IgD-negative memory B cell (primary cell): ENCODE measurements around the gene MRPL46. TPM values are rescaled to one million over a fixed set of nuclear protein-coding genes. Genes with fewer than 3 reads are reported as not detected.
"Not testable (repeated sequence)": the region's sequence is repeated elsewhere in the genome, so short reads cannot be mapped to it uniquely, and the experiment has no call there.

Experiments used
- H3K27ac Mint-ChIP-seq, 3 donors: one replicate each; pipeline ENCODE4 v1.8.0; 2020 to 2022; ENCODE audit warnings: mild to moderate bottlenecking in 3 of 3, mixed read lengths in 3 of 3, moderate library complexity in 1 of 3
- H3K27me3 Mint-ChIP-seq: one replicate; pipeline ENCODE4 v1.8.0; 2021; ENCODE audit warnings: mixed read lengths
- H3K36me3 Mint-ChIP-seq: one replicate; pipeline ENCODE4 v1.8.0; 2020; ENCODE audit warnings: mild to moderate bottlenecking, mixed read lengths
- H3K4me1 Mint-ChIP-seq, 3 donors: one replicate each; pipeline ENCODE4 v1.8.0; 2020 to 2022; ENCODE audit warnings: mixed read lengths in 3 of 3, mild to moderate bottlenecking in 1 of 3
- H3K4me3 Mint-ChIP-seq, 4 donors: one replicate each; pipeline ENCODE4 v1.8.0; 2020 to 2022; ENCODE audit warnings: mild to moderate bottlenecking in 4 of 4, mixed read lengths in 4 of 4, moderate library complexity in 3 of 4
- H3K9me3 Mint-ChIP-seq, 3 donors: one replicate each; pipeline ENCODE4 v1.8.0; 2020 to 2021; ENCODE audit warnings: mixed read lengths in 3 of 3, mild to moderate bottlenecking in 1 of 3
- polyA plus RNA-seq: library from polyadenylated mRNA; unstranded; fragments of 300-500 nt; fragmentation: Illumina TruSeq; gene quantifications from one replicate; pipeline ENCODE4 v1.2.3, GENCODE V29; 2021

MRPL46 gene
- polyA plus RNA-seq, 1 donor from 2014 or later = 56.2 TPM

- peaks cover 4% of the 10 kb centered on the region for H3K36me3 Mint-ChIP-seq
- peaks cover 3 to 26% (median 5%) of the 10 kb centered on the region in 3 donors for H3K9me3 Mint-ChIP-seq
- H3K27ac Mint-ChIP-seq = no peak overlapping the region
- peaks cover 17% of the 10 kb centered on the region for H3K27me3 Mint-ChIP-seq
- H3K4me1 Mint-ChIP-seq = no peaks in the 10 kb centered on the region
- no peak overlapping the region for H3K4me3 Mint-ChIP-seq
Observed at GRCh38 chr15:88441076-88441730, 26.0 kb downstream of the MRPL46 start.

GRCh38 chr15:88440021-88440420 is 27.2 kb downstream of the MRPL46 start:
- Mint-ChIP-seq H3K27ac (no peak overlapping the region), H3K9me3 (peaks cover 0 to 22% (median 5%) of the 10 kb centered on the region in 3 donors), H3K4me1 (no peaks in the 10 kb centered on the region), H3K27me3 (peaks cover 19% of the 10 kb centered on the region), H3K36me3 (peaks cover 4% of the 10 kb centered on the region), H3K4me3 (no peak overlapping the region)

GRCh38 chr15:88438181-88438580 is 29.0 kb downstream of the MRPL46 start:
- Mint-ChIP-seq H3K27ac (no peak overlapping the region), H3K9me3 (peaks cover 0 to 5% (median under 1%) of the 10 kb centered on the region in 3 donors), H3K36me3 (peaks cover 4% of the 10 kb centered on the region), H3K27me3 (peaks cover 17% of the 10 kb centered on the region), H3K4me1 (no peaks in the 10 kb centered on the region), H3K4me3 (no peak overlapping the region)

GRCh38 chr15:88434106-88434505 is 33.1 kb downstream of the MRPL46 start:
- H3K27ac Mint-ChIP-seq, H3K4me1 Mint-ChIP-seq, H3K36me3 Mint-ChIP-seq, H3K9me3 Mint-ChIP-seq, H3K4me3 Mint-ChIP-seq: not testable (repeated sequence)
- peaks cover 11% of the 10 kb centered on the region for H3K27me3 Mint-ChIP-seq

- no peaks in the 10 kb centered on the region for H3K4me1 Mint-ChIP-seq
- H3K27ac Mint-ChIP-seq = no peak overlapping the region
- peaks cover 11% of the 10 kb centered on the region for H3K27me3 Mint-ChIP-seq
- no peaks in the 10 kb centered on the region for H3K36me3 Mint-ChIP-seq
- H3K4me3 Mint-ChIP-seq = no peak overlapping the region
- H3K9me3 Mint-ChIP-seq = no peaks in the 10 kb centered on the region
Observed at GRCh38 chr15:88433046-88433685, 34.0 kb downstream of the MRPL46 start.

GRCh38 chr15:88431441-88431840 is 35.7 kb downstream of the MRPL46 start:
- H3K27me3 Mint-ChIP-seq = peaks cover 6% of the 10 kb centered on the region
- no peaks in the 10 kb centered on the region for H3K36me3 Mint-ChIP-seq
- no peak overlapping the region for H3K27ac Mint-ChIP-seq
- H3K4me3 Mint-ChIP-seq = no peak overlapping the region
- H3K4me1 Mint-ChIP-seq = no peaks in the 10 kb centered on the region
- H3K9me3 Mint-ChIP-seq = no peaks in the 10 kb centered on the region

- Mint-ChIP-seq H3K9me3 (no peaks in the 10 kb centered on the region), H3K27ac (no peak overlapping the region), H3K4me1 (no peaks in the 10 kb centered on the region), H3K36me3 (no peaks in the 10 kb centered on the region), H3K4me3 (no peak overlapping the region), H3K27me3 (peaks cover 6% of the 10 kb centered on the region)
Observed at GRCh38 chr15:88430051-88430450, 37.1 kb downstream of the MRPL46 start.

GRCh38 chr15:88428805-88429605 is 38.2 kb downstream of the MRPL46 start:
- H3K36me3 Mint-ChIP-seq = no peaks in the 10 kb centered on the region
- H3K9me3 Mint-ChIP-seq = no peaks in the 10 kb centered on the region
- H3K27me3 Mint-ChIP-seq = peaks cover 6% of the 10 kb centered on the region
- no peaks in the 10 kb centered on the region for H3K4me1 Mint-ChIP-seq
- H3K4me3 Mint-ChIP-seq = no peak overlapping the region
- H3K27ac Mint-ChIP-seq = peak overlapping the region in 1 of 3 donors; percentile 8

GRCh38 chr15:88428053-88428452 is 39.1 kb downstream of the MRPL46 start:
- no peak overlapping the region for H3K4me3 Mint-ChIP-seq
- H3K27me3 Mint-ChIP-seq = peaks cover 6% of the 10 kb centered on the region
- H3K27ac Mint-ChIP-seq = peak overlapping the region in 1 of 3 donors; percentile 8
- no peaks in the 10 kb centered on the region for H3K4me1 Mint-ChIP-seq
- no peaks in the 10 kb centered on the region for H3K9me3 Mint-ChIP-seq
- H3K36me3 Mint-ChIP-seq = no peaks in the 10 kb centered on the region

GRCh38 chr15:88426304-88426703 is 40.9 kb downstream of the MRPL46 start:
- H3K27me3 Mint-ChIP-seq = peaks cover 5% of the 10 kb centered on the region
- no peaks in the 10 kb centered on the region for H3K9me3 Mint-ChIP-seq
- no peak overlapping the region for H3K4me3 Mint-ChIP-seq
- H3K27ac Mint-ChIP-seq = no peak overlapping the region
- no peaks in the 10 kb centered on the region for H3K4me1 Mint-ChIP-seq
- H3K36me3 Mint-ChIP-seq = no peaks in the 10 kb centered on the region

- Mint-ChIP-seq H3K27me3 (peaks cover 5% of the 10 kb centered on the region), H3K4me3 (no peak overlapping the region), H3K9me3 (peaks cover 0 to 7% (median 0%) of the 10 kb centered on the region in 3 donors), H3K27ac (no peak overlapping the region), H3K4me1 (no peaks in the 10 kb centered on the region), H3K36me3 (no peaks in the 10 kb centered on the region)
Observed at GRCh38 chr15:88423331-88423730, 43.9 kb downstream of the MRPL46 start.

GRCh38 chr15:88419830-88420229 is 47.4 kb downstream of the MRPL46 start:
- H3K27me3 Mint-ChIP-seq = peaks cover 2% of the 10 kb centered on the region
- H3K27ac Mint-ChIP-seq = no peak overlapping the region
- no peak overlapping the region for H3K4me3 Mint-ChIP-seq
- H3K9me3 Mint-ChIP-seq = peaks cover 0 to 7% (median 0%) of the 10 kb centered on the region in 3 donors
- no peaks in the 10 kb centered on the region for H3K36me3 Mint-ChIP-seq
- H3K4me1 Mint-ChIP-seq = no peaks in the 10 kb centered on the region

Other genes with a start within 250 kb of the MRPL46 start
- not detected for gene NTRK3, start 210.6 kb downstream of the MRPL46 start, polyA plus RNA-seq
- 60.1 TPM for gene MRPS11, start 320 bp upstream of the MRPL46 start, polyA plus RNA-seq
- gene DET1, start 79.3 kb upstream of the MRPL46 start, polyA plus RNA-seq = 1.1 TPM
- gene AEN, start 154.0 kb upstream of the MRPL46 start, polyA plus RNA-seq = 40.8 TPM
- 760 TPM for gene ISG20, start 171.6 kb upstream of the MRPL46 start, polyA plus RNA-seq